Stimulated activated CD8-positive, alpha-beta memory T cell treated with anti-CD3 and anti-CD28 coated beads, Interleukin-12 subunit alpha, Interleukin-12 subunit beta, amount 100 ng/mL, for 24 hours (primary cell): Measurements from ENCODE around the gene RRP12.
"Not testable (repeated sequence)": the region's sequence is repeated elsewhere in the genome, so short reads cannot be mapped to it uniquely, and the experiment has no call there.

ENCODE experiments used
- DNase-seq: peaks from one replicate; pipeline ENCODE4 v3.0.0-alpha.2; 2020; ENCODE audit errors: extremely low read depth

Gene RRP12

DNA sequence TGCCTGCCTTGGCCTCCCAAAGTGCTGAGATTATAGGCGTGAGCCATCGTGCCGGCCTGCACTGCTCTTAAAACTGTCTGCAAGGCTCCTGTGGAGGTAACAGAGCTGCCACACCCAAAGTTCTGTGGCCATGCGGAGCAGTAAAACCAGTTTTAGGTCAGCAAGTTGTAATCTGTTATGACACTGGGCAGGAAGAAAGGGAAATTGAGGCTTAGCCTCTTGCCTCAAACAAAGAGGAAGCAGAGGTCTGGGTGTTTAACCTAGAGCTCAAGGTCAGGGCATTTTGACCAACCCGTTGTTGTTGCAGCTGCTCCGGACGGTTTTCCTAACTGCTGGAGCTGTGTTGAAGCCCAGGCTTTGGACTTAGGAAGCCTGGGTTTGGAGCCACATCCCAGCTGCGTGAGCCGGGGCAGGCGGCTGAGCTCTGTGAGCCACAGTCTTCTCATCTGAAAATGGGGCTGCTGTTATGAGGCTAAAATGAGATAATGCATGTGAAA is 7.4 kb upstream of the RRP12 start:
- DNase-seq = no peak

DNA sequence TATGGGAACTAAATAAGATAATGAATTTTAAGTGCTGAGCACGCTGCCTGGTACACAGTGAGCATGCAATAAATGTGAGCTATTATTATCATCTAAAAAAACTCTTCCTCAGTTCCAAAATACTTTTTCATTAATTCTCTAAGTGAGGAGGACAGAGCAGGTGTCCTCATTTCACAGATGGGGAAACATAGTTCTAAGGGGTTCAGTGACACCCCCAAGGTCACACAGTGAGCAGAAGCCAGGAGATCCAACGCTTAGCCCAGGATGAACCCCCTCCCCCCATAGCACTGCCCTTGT is 6.8 kb upstream of the RRP12 start:
- DNase-seq = no peak

DNA sequence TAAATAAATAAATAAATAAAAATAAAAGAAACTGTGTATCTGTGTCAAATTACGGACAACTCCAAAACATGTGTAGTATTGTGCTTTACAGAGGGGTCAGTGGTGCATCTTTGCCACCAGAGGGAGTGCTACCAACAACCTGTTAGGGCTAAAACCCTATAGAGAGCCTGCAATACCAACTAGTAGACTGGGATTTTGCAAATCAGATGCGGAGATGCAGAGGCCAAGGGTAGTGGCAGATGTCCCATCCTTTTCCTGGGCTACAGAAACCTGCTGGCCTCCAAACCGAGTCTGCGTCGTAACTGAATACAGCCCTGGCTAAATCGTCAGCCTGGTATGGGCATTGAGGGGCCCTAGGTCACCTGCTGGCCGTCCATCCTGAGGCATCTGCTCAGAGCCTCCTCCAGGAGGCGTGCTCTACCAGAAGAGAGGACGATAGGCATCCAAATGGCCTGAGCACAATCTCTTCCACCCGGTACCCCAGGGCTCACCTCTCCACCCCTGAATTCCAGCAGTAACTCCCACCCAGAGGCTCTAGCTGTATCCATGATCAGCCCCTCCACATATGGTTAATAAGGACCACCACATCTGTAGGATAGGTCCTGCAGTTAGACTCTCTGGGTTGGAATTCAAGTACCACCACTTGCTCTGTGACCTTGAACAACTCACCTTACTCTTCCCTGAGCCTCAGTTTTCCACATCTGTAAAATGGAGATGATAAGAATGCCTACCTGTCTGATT is 6.2 kb upstream of the RRP12 start:
- no peak for DNase-seq

DNA sequence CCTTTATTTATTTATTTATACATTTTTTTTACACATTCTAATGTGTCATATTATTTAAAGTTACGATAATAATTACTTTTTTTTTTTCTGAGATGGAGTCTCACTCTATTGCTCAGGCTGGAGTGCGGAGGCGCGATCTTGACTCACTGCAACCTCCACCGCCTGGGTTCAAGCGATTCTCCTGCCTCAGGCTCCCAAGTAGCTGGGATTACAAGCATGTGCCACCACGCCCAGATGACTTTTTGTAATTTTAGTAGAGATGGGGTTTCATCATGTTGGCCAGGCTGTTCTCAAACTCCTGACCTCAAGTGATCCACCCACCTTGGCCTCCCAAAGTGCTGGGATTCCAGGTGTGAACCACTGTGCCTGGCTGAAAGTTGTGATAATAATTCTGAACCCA is 5.3 kb upstream of the RRP12 start:
- not testable (repeated sequence) for DNase-seq

DNA sequence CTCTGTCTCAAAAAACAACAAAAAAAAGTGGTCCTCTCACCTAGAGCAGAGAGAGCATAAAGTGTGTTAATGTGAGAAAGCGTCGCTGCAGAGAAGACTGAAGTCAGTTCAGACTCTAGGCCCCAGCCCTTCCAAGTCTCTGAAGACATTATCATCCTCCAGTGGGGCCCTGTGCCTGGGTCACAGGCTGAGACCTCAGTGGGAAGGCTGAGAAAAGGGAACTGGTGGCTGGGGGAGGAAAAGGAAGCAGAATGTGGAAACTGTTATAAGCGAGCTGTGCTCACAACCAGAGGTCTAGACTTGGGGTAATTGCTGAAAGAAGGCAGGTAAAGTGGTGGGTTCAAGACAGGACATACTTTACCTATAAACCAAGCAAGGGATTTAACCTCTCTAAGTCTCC is 4.9 kb upstream of the RRP12 start:
- no peak for DNase-seq

DNA sequence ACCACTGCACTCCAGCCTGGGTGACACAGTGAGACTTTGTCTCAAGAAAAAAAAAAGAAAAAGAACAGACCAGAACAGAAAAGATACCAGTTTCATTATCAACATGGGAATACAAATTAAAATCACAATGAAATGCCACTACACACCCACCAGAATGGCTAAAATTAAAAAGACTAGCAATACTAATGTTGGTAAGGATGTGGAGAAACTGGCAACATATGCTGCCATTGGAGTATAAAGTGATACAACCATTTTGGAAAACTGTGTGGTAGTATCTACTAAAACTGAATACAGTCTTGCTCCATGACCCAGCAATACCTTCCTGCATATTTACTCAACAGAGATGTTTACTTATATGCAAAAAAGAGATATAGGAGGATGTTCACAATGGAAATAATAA is 2.9 kb upstream of the RRP12 start:
- no peak for DNase-seq

DNA sequence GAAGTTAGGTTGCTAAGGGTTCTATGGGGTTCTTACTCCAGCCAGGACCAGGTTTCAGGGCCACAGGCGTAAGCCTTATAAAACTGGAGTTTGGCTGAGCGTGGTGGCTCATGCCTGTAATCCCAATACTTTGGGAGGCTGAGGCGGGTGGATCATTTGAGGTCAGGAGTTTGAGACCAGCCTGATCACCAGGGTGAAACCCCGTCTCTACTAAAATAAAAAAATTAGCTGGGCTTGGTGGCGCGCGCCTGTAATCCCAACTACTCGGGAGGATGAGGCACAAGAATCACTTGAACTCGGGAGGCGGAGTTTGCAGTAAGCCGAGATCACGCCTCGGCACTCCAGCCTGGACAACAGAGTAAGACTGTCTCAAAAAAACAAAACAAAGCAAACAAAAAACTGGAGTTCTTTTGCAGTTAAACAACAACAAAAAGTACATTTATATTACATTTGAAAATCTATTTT is 347 bp upstream of the RRP12 start:
- DNase-seq = no peak

DNA sequence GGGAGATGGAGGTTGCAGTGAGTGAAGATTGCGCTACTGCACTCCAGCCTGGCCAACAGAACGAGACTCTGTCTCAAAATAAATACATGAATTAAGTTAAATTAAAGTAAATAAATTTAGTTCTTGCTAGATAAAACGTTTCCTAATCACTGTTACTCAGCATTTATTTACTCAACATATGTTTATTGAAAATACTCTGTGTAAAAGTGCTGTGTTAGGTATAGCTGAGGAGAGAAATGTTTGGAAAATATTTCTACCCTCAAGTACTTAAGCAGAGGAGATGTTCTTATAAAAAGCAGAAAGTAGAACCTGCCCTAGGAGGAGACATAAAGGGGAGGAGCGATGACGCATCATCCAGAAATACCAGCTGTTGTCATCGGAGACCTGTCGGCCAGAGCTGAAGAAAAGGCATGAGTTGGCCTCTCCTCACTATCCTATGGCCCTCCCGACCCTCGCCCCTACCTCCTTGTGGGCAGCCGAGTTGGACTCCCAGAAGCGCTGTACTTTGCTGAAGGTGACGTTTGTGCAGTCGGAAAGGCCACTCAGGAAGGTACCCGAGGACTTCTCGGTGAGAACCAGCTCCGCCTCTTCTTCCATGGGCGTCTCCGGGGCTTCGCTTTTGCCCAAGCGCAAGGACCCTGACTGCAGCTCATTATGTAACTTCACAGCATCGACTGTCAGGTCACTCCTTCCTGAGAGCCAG is 1.1 kb downstream of the RRP12 start:
- DNase-seq = no peak

DNA sequence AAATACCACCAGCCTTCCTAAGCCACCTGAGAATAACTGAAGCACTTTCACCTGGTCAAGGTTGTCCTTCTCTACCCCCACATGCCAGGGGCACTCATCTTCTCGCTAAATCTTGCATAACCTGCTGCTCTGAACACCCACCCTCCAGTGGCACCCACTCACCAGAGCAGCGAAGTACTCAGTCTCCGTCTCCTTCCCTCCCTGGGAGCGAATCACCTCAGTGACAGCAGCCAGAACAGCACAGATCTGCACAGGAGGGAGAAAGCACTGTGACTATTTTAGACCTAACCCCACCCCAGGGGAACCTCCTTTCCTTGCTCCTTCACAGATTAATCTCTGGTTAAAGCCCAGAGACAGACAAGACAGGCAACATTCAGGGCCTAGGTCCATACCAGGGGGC is 5.1 kb downstream of the RRP12 start:
- no peak for DNase-seq

DNA sequence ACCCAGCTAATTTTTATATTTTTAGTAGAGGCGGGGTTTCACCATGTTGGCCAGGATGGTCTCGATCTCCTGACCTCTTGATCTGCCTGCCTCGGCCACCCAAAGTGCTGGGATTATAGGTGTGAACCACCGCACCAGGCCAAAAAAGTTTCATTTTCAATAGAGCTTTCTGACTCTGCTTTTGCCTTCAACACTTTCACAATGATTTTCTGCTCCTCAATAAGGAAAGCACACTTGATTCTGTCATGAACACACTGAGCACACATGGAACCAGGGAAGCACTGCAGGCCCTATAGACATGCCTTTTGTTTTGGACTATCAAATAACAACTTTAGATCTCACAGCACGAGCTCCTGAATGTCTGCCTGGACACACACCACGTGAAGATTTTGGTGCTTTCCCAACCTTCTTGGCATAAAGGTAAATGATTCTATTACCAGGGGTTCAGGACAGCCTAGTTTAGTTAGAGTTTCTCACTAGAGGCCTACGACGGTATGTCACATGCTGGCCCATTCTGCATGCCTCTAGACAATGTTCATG is 8.0 kb downstream of the RRP12 start:
- no peak for DNase-seq

DNA sequence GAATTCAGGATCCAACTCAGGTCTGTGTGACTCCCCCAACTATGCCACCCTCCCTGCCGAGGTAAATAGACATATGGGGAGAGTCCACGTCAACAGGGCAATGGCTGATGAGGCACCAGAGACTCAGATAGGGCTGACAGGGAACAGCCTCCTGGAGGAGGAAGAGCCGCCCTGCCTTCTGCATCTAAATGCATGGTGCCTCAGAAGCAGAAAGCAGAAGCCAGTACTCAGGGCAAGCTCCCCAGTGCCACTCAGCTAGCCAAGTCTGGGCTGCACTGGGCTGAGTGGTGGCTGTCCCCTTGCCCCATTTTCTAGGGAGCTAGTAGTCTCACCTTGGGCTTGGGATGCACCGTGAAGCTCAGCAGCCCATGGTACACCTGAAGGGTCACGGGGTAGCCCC is 11.0 kb downstream of the RRP12 start:
- no peak for DNase-seq

DNA sequence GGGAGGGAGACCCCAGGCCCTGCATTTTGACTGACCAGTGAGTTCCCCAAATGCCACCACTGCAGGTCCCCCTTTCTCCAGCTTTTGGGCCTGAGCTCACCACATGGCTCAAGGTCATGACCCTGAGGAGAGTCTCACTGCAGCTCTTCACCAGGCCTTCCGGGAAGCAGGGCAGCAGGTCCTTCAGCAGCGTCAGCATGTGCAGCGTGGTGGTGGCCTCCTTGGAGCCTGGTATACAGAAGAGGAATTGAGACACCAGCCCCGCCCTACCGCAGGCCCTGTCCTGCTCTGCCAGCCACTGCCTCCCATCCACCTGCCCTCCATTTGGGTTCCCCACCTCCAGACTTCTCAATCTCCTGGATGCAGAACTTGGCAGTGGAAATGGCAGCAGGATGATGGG is 13.0 kb downstream of the RRP12 start:
- no peak for DNase-seq

DNA sequence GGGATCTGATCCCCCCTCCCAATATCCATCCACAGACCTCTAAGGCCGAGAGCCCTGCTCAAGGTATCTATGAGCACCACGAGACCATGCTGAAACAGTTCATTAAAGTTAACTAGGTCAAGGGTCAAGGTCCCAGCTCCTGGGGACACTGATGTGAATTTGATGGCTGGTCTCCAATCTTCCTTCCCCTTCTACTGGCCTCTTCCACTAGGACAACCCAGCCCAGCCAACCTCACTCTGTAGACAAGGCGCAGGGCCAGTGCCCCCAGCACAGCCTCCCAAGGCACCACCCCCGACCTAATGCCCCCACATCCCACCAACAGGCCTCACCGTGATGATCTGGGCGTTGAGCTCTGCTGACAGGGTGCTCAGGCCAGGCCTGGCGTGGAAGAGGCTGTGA is 15.6 kb downstream of the RRP12 start:
- no peak for DNase-seq

DNA sequence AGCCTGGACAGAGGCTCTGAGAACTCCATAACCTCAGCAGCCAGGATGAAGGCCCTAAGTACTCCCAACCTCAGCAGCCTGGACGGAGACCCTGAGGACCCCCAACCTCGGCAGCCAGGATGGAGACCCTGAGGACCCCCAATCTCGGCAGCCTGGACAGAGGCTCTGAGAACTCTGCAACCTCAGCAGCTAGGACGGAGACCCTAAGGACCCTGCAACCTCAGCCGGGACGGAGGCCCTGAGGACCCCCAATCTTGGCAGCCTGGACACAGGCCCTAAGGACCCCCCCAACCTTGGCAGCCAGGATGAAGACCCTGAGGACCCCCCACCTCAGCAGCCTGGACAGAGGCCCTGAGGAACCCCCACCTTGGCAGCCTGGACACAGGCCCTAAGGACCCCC is 16.5 kb downstream of the RRP12 start:
- no peak for DNase-seq

DNA sequence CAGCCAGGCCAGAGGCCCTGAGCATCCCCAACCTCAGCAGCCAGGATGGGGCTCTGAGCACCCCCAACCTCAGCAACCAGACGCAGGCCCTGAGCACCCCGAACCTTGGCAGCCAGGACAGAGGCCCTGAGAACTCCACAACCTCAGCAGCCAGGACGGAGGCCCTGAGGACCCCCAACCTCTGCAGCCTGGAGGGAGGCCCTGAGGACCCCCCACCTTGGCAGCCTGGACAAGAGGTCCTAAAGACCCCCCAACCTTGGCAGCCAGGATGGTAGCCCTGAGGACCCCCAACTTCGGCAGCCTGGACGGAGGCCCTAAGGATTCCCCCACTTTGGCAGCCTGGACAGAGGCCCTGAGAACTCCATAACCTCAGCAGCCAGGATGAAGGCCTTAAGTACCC is 17.0 kb downstream of the RRP12 start:
- no peak for DNase-seq

DNA sequence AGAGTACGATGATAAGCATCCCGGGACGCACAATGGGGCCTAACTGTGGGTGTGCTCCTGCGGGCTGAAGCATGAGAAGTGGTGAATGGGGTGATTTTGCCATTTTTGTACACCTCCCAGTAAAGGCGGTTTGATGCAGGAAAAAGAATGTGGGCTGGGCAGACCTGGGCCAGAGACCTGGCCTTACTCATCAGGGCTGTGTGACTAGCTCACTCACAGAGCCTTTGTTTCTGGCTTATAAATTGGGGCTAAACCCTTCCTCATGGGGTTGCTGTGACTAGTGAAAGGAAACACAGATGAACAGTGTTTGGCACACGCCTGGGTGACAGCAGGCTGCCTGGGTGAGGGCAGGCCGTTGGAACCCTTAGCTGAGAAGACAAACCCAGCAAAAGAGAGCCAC is 18.0 kb downstream of the RRP12 start:
- no peak for DNase-seq

DNA sequence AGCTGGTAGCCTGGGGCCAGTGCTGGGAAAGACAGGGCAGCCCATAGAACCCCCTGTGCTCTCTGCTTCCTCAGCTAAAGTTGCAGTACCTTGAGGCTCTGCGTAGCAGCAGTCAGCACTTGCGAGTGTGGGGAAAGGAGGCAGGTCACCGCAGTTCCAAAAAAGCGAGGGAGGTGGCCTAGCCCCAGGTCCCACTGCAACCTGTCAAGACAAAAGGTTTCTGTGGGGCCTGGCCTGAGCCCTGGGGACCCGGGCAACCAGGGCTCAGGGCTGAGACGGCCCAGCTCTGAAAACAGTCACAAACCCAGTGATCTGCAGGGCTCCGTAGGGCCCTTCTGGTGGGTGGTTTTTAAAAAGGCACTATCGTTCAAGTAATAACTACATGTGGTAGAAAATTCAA is 19.5 kb downstream of the RRP12 start:
- DNase-seq = no peak

DNA sequence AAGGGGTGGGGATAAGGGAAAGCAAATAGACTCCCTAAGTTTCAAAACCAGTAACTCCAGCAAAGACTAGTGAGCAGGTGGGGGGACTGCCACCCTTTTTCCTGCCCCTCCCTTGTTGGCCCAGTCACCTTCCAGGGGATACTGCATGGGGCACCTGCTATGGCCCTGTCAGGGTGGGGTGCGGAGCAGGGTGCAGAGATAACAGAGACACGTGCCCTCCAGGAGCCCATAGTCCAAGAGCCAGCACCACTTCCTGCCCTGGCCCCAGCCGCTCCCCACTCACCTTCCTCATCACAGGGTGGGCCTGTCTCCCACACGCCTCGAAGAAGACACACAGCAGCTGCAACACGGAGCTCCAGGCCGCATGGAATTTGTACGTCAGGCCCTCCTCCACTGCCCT is 20.6 kb downstream of the RRP12 start:
- DNase-seq = no peak

DNA sequence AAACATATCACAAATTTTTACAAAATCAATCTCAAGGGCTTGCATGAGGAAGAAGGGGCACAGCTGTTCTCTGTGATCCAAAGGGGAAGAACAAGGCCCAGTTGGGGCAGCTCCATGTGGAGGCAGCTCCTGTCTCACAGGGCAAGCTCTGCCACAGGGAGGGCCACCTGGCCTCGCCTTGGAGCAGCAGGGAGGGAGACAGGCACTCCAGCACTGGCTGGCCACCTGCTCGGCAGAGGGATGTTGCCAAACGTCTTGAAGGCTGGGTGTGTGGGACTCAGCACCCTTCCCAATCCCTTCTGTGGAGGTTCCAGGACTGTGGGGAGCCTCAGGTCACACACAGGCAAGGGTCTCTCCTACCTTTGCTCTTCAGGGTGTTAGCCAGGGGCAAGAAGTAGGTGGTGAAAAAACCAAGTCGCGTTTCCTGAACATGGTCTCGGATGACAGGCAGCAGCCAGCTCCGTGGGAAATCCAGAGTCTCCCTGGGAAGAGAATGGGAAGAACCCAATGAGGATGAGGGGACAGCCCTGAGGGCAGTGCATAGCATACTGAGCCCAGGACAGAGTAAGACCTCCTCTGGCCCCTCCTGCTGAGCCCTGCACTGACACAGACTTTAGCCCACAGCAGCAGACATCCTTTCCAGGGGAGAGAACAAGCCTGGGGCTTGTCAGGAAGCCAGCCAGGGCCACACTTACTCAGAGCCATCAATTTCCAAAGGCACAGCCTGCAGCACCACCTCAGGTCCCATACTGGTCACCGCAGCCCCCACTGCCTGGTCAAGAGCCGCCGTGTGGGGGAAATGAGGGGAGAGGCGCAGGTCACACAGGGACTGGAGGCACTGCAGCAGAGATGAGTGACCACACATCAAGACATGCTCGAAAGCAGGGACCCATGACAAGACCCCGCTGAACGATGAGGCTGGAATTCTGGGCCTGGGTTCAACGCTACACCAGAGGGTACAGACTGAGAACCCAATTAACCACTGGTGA is 21.9 kb downstream of the RRP12 start:
- DNase-seq = no peak

DNA sequence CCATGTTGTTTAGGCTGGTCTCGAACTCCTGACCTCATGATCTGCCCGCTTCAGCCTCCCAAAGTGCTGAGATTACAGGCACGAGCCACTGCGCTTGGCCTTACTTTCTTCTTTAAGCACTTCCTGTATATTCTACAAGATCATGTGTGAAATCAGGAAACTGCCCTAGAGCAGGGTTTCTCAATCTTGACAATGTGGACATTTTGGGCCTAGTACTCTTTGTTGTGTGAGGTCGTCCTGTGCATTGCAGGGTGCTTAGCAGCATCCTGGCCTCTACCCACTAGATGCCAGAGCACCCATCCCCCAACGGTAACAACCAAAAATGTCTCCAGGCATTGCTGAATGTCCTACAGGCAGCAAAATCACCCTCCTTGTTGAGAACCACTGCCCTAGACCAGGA is 24.7 kb downstream of the RRP12 start:
- no peak for DNase-seq

DNA sequence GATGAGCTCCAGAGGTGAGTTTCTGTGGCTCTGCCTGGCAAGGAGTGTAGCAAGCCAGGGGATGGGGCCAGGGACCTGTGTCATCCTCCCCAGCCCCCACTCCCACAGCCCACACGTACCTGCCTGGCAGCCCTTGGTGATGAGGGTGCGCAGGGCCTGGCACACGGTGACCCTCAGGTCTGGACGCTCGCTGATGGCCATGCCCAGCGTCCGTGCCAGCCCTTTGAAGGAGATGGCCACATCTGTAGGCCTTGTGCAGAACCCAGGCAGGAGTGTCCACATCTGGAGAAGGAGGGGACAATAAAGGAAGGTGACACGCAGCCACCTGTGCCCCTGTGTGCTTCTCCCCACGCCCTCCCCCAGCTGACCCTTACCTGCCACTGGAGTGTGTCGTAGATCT is 27.7 kb downstream of the RRP12 start:
- no peak for DNase-seq

DNA sequence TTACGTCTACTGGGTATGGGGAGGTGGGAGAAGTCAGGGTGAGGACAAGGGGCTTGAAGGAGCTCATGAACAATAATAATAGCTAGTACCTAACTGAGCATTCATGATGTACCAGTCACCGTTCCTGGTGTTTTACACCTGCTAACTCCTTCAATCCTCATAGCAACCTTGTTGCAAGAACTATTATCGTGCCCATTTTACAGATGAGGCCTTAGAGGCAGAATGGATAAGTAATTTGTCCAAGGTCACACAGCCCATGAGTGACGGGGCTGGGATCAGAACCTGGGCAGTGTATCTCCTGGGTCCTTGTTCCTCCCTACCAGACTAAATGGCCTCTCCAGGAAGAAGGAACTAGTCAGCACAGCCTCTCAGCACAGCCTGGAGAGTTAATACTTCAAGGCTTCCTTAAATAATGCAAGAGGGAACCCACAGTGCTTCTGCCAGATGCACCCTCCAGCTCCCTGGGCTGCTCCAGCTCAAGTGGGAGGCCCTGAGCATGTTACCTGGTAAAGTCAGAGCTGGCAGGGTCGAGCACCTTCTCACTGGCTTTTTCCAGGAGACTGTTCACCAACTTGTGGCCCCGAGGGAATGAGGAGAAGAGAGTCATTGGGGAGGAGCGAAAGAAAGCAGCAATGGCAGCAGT is 28.8 kb downstream of the RRP12 start:
- no peak for DNase-seq
